ENCODE data around the gene SELENOS.

SELENOS gene

DNA sequence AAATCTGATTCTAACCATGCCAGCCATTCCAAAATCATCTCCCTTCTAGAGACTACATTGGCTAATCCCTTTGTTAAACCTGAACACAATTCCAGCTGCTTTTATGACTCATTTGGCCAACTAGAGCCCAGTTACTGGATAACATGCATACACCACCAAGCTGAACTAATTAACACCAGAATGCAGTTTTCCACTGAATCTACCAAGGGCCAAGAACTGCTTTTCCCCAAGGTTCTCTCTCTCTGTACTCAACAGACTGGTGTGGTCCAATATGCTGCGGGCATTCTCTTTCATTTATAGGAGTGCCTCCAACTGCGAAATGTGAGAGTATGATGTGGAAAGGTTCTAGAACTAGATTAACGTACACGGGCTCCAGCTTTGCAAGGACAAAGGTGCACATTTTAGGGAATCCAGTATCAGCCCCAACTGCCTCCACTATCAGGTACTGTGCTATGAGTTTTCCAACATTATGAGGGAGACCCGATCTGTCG, 26.9 kb downstream of the SELENOS start:
- DNase-seq, result no peak

DNA sequence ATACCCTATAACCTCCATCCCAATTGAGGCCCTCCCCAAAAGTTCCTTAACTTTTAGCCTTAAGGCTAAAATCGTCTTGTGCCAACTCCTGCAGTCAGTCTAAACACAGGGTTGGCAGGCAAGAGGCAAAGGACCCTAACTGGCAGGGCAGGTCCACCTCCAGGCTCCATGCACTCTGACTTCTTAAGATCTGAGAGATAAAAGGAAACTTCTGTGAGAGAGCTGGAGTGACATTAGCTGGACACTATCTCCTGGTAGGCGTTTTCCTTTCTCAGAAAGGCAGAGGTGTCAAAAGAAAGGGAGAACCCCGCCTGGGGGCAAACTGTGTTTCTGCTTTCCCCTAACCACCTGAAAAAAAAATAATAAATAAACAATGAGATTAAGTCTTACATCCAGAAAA, 29.0 kb downstream of the SELENOS start:
- DNase-seq, result no peak

DNA sequence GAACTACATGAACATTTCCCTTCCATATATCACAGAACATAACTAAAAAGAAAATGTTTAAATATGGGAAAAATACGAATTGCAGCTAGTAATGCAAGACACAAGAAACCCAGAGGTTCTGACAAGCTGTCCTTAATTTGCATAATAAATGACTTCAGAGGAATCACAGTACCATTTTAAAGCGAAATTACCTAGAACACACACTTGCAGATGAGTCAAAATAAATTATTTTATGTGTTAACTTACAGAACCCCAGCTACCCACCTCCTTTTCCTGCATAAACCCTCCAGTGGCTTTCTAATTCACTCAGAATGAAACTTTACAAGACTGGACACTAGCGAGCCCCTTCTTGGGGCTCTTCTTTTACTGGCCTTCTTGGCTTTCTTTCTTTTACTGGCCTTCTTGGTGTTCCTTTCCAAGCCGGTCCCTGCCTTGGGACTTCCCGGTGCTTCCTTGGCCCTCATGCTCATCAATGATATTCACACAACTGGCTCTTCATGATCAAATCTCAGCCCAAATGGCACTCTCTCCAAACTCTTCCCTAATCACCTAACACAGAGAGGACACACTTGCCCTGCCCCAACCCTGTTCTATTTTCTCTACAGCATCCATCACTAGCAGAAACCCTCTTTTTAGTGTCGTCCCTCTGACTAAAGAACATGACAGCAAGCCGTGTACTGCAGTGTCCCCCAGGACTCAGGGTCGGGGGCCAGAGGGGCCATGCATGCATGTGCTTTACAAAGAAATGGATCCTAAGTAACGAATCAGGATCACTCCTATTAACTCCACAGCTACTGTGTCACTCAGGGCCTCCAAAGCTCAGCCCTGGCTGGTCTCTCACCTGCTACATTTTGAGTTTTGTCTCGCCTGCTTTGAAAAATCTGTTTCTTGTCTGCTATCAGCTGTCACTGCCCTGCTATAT, 30.2 kb downstream of the SELENOS start:
- DNase-seq, result no peak

DNA sequence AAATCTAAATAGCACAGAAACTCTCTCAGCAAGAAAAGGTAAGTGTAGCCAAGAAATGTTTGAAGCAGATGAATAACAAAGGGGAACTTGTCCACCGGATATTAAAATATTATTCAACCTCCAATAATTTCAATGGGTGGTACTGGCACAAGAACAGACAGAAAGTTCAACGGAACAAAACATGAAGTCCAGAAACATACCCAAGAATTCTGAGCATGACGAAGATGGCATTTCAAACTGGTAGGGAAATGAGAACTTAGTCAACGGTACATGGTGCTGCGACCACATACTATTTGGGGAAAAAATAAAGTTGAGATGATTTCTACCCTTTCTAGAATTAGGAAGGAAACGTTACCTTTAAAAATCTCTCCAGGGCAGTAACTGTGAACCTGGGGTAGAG, 30.9 kb downstream of the SELENOS start:
- no peak for DNase-seq

DNA sequence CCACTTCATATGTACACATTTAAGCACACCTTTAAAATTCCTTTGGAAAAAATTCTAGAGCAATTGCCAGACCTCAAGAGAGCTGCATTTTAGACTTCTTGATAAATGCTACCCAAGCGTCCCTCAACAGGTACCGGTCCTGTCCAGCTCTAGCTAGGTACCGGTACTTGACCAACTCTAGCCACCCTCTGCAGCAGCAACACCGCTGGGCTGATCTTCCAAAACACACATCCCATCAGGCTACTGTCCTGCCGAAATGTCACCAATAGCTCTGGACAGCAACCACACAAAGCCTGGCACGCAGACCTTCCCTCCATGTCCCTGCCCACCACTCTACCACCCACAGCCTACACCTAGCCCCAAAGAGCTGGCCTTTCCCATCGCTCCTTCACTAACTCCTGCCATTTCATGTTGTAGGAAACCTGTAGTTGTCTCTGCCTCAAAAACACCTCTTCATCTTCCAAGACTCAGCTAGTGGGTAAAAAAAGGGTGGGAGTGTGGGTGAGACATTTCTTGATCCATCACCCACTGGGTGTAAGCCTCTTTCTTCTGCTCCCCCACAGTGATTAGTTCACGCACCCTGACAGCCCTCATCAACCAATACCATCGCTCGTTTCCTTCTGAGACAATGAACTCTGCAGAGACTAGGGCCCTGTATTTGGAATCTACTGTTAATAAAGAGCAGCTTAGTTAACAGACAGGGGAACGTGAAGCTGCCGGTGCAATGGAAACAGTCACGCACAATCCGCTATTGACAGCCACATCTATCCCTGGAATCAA, 32.2 kb downstream of the SELENOS start:
- no peak for DNase-seq

DNA sequence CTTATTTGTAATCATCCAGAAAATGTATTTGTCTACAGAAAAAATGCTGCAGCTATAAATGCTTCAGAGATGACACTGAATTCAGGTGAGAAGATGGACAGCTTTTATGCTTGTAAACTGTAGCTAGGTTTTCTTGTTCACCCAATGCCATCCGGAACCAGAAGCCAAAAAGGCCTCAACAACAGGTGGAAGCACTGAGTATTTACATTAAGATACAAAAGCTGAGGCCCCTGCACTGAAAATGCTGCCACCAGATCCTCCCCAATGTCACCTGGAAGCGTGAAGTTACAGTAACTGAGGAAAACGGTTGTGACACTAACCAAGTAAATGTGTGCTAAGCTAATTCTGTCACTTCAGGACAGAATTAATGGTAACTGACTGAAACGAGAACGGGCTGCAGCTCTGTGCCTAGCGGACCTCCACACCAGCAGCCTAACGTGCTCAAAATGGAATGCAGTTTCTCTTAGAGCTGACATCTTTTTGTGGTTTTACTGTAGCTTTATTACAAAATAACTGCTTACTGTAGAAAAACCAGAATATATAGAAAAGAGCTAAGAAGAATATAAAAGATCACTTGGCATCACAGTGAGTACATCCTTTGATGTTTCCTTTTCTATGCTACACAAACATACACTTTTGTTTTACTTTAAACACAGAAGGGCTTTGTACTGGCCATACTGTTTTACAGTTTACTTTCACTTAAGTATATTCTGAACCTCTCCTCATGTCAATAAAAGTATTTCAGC, 33.1 kb downstream of the SELENOS start:
- DNase-seq, result no peak

DNA sequence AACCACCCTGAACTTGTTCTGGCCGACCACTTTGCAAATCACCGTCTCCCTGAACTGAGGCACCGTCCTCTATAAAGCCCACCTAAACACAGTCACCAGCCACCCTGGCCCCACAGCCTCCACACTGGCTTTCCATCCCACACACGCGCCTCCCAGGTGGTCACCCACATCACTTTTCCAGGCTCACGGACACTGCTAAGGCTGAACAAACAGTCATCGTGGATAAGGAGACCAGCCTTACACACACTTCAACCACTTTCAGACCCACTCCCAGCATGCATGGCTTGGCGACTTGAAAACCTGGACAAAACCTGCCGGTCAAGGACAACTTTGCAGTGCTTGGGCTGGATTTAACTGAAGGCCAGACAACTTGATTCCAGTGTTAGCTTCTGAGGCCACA, 33.9 kb downstream of the SELENOS start:
- DNase-seq, result no peak

DNA sequence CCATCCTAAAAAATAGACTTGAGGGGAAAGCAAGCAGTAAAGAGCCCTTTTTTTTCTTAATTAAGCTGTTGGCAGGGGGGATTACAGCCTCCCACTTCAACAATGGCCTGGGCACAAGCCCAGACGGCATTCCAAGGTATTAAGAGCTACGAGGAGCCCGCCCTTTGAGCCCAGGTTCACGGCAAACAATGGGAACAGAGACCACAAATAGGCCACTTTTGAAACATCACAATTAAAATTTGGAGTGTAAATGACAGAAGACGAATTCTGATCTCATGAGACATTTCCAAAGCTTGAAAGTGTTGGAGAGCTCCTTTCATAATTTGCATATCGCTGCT, 34.3 kb downstream of the SELENOS start:
- no peak for DNase-seq

DNA sequence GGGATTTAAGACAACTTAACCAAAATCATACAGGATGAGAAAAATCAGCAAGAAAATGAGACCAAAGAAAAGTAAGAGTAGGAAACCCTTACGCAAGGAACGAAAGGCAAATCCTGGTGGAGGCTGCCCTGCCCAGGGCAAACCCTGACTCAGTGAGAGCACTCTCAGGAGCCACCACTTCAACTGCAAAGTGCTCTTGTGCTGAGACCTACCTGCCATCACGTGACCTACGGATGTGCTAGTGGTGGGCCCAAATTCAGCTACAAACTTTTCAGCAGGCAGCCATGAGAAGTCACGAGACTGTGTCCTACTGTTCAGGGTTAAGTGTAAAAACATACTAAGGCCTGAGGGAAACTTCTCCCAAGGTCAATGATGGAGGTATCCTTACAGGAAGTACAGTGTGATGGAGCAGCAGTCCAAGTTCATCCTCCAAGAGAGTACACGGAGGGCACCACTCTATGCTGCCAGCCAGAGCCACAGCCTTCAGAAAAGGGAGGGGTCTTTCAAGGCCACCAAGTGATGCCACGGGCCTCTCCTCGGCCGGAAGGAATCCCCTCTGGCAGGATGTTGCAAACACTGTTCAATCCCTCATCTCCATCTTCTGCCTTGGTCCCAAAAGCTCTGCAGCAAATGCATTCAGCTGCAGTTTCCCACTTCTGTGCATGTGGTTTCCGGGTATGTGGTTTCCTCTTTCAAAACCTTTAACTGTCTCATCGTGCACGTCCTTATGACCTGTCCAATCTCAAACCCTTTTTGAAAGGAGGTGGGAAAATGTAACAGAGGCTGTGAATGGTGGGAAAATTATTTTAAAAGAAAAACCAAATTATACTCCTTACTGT, 34.9 kb downstream of the SELENOS start:
- DNase-seq, result no peak

DNA sequence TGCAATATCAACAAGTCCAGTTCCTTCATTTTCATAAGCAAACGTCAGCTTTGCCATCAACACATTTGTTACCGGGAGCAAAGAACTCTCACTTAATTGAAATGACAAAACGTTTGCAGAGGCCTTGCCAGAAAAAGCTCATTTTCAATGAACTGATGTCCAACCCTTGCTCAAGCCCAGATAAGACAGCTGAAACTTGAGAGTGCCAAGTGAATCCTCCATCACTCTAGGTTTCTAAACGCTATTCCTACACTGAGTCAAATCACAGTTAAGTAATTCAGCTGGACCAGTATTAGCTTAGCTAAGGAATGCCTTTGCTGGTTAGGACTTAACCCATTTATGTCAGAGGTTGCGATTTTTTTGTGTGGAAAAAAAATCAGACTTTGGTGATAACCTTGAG, 36.9 kb downstream of the SELENOS start:
- no peak for DNase-seq

DNA sequence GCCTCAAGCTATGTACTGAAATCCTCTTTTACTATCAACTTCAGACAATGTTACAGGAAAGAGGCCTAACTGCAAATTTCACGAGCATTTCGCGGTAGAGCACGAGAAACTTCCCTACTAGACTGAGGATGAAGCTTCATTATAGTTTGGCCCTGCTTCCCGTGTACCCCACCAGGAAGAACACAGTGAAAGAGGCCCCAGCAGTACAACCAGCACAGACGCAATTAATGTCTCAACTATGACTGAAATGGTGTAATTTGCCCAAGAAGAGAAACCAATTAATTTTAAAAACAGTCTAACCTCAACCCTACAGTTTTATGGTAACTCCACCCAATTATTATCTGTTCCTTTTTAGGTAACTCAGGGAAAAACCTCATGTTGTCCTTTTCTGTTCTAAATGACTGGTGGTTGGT, 37.6 kb downstream of the SELENOS start:
- DNase-seq, result no peak

DNA sequence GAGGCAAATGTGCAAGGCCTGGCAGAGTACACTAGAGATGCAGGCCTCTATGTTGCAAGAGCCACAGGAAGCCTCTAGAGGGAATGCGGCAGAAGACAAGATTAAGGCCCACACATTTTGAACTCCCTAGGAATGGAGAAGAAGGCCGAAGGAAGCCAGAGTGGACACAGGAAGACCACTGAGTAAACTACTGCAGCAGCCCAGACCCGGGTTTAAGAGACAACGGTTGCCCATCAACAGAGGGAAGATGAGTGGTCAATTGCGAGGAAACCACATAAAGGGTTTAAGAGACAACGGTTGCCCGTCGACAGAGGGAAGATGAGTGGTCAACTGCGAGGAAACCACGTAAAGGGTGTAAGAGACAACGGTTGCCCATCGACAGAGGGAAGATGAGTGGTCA, 40.0 kb downstream of the SELENOS start:
- no peak for DNase-seq

DNA sequence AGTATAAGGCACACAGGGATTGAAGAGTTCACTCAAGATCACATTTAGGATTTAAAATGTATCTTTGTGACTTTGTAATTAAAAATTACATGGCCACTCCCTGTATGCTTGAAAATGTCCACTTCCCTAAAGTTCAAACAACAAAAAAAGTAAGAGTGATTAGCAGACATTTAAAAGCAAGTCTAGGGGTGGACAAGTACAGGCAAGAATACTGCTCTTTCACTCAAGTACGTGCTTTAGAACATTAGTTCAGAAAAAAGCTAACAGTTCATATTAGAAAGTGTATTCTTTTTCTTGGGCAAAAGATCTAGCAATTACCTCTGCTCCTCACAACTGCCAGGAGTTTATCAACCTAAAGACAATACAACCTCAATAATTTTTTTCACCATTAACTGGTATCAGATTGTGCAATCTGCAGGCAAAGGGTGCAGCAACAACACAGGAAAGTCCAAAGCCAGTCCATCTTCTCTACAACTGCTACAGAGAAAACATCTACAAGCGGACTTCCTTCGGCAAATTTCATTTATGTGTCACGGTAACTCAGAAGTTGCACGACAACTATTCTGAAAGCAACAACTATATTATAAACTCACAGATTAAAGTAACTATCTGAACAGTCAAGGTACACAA, 43.5 kb downstream of the SELENOS start:
- no peak for DNase-seq

DNA sequence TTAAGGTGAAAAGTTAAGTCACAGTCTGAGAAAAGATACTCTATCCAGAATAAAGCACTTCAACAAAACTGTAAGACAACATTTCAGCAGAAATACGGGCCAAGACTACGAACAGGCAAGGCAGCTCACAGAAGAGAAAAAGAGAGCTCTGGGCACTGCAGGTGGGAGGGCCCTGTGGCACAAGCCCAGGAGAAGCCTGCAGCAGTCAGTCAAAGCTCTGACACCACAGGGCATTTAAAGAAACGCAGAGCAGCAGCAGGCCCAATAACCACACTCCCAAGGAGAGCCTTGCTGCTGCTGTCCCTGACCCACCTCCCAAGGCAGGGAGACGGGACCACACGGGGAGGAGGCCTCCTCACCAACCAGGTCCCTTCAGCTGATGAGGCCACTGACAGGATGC, 44.6 kb downstream of the SELENOS start:
- DNase-seq, result no peak

DNA sequence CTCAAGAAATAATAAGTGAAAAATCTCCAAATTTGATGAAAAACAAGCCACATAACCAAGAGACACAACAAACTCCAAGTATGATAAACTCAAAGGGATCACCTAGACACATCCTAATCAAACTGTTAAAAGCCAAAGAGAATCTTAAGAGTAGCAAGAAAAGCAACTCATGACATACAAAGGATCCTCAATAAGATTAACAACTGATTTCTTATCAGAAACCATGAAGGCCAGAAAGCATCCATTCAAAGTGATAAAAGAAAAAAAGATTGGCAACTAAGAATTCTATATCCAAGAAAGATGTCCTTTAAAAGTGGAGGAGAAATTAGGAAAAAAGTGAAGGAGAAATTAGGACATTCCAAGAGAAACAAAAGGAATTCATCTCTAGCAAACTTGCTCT, 49.0 kb downstream of the SELENOS start:
- DNase-seq, result no peak

DNA sequence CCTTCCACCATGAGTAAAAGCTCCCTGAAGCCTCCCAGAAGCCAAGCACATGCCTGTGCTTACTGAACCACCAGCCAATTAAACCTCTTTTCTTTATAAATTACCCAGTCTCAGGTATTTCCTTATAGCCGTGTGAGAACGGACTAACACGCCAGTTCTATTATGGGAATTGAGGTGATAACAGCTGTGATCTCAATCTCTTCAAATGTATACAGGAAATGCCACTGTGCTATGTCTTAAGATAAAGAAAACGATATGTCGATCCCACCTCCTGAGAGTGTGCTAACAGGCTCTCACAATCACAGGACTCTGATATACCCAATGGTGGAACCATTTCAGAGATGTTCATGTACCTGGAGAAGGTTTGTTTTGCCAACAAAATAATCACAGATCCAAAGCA, 51.6 kb downstream of the SELENOS start:
- no peak for DNase-seq

Measured in DMS153 (cell line).